H9 (cell line): ENCODE measurements around the gene VSTM4. TPM values are rescaled to one million over a fixed set of nuclear protein-coding genes. Genes with fewer than 3 reads are reported as not detected.

Source experiments
- DNase-seq: peaks from one replicate; pipeline ENCODE4 v3.0.0-alpha.2; 2017
- H2AFZ ChIP-seq: one replicate; pipeline ENCODE4 v1.6.1; 2013; ENCODE audit warnings: mild to moderate bottlenecking, low read length, control low read depth, moderate library complexity
- H2AK5ac ChIP-seq: 2 replicates; pipeline ENCODE4 v1.6.1; 2013; ENCODE audit warnings: low read length, control low read depth, mixed read lengths; ENCODE audit not compliant: insufficient read length
- H2BK120ac ChIP-seq: one replicate; pipeline ENCODE4 v1.6.1; 2013; ENCODE audit warnings: low read depth, mild to moderate bottlenecking, low read length, control low read depth, inconsistent platforms; ENCODE audit not compliant: poor library complexity, severe bottlenecking
- H2BK12ac ChIP-seq: 2 replicates; pipeline ENCODE4 v1.6.1; 2013; ENCODE audit warnings: low read length, control low read depth, mixed read lengths, low read depth; ENCODE audit not compliant: insufficient read length
- H2BK15ac ChIP-seq: 2 replicates; pipeline ENCODE4 v1.6.1; 2013; ENCODE audit warnings: low read depth, low read length, control low read depth
- H2BK20ac ChIP-seq: one replicate; pipeline ENCODE4 v1.6.1; 2013; ENCODE audit warnings: low read depth, mild to moderate bottlenecking, low read length, control low read depth, inconsistent platforms; ENCODE audit not compliant: poor library complexity, severe bottlenecking
- H2BK5ac ChIP-seq: 2 replicates; pipeline ENCODE4 v1.6.1; 2013; ENCODE audit warnings: low read length, control low read depth, mixed read lengths; ENCODE audit not compliant: insufficient read length
- H3K14ac ChIP-seq: 2 replicates; pipeline ENCODE4 v1.6.1; 2013; ENCODE audit warnings: low read length, control low read depth; ENCODE audit not compliant: insufficient read depth
- H3K18ac ChIP-seq: 2 replicates; pipeline ENCODE4 v1.6.1; 2013; ENCODE audit warnings: low read depth, mild to moderate bottlenecking, mixed read lengths, low read length, control low read depth; ENCODE audit not compliant: insufficient read length
- H3K23ac ChIP-seq: 2 replicates; pipeline ENCODE4 v1.6.1; 2013; ENCODE audit warnings: low read length, control low read depth, mixed read lengths, low read depth; ENCODE audit not compliant: insufficient read length
- H3K23me2 ChIP-seq: 2 replicates; pipeline ENCODE4 v1.6.1; 2013; ENCODE audit warnings: low read depth, mild to moderate bottlenecking, mixed read lengths, low read length, control low read depth; ENCODE audit not compliant: insufficient read length, poor library complexity, severe bottlenecking
- H3K27ac ChIP-seq: 2 replicates; pipeline ENCODE4 v1.5.1; 2013; ENCODE audit warnings: low read length, control low read depth, mixed read lengths, low read depth; ENCODE audit not compliant: insufficient read length
- H3K27me3 ChIP-seq: 2 replicates; pipeline ENCODE4 v1.6.1; 2013; ENCODE audit warnings: low read length, control low read depth, inconsistent platforms; ENCODE audit not compliant: insufficient read depth
- H3K4ac ChIP-seq: 2 replicates; pipeline ENCODE4 v1.6.1; 2013; ENCODE audit warnings: low read depth, mild to moderate bottlenecking, control low read depth, inconsistent platforms, low read length, moderate library complexity
- H3K4me1 ChIP-seq: 2 replicates; pipeline ENCODE4 v1.6.1; 2013; ENCODE audit warnings: low read length, control low read depth, inconsistent platforms; ENCODE audit not compliant: insufficient read depth
- H3K4me2 ChIP-seq: 2 replicates; pipeline ENCODE4 v1.6.1; 2013; ENCODE audit warnings: low read length, control low read depth, mixed read lengths; ENCODE audit not compliant: insufficient read length, insufficient read depth
- H3K56ac ChIP-seq: 2 replicates; pipeline ENCODE4 v1.6.1; 2013; ENCODE audit warnings: low read depth, mild to moderate bottlenecking, mixed read lengths, low read length, control low read depth; ENCODE audit not compliant: insufficient read length
- H3K79me1 ChIP-seq: 2 replicates; pipeline ENCODE4 v1.6.1; 2013; ENCODE audit warnings: low read depth, mild to moderate bottlenecking, moderate library complexity, low read length, control low read depth, inconsistent platforms; ENCODE audit not compliant: insufficient read depth, poor library complexity, severe bottlenecking
- H3K79me2 ChIP-seq: 2 replicates; pipeline ENCODE4 v1.6.1; 2013; ENCODE audit warnings: low read length, control low read depth, inconsistent platforms; ENCODE audit not compliant: insufficient read depth
- H3K9ac ChIP-seq: 2 replicates; pipeline ENCODE4 v1.6.1; 2013; ENCODE audit warnings: low read length, control low read depth, mixed read lengths; ENCODE audit not compliant: insufficient read length; ENCODE audit errors: extremely low read depth
- H3K9me3 ChIP-seq: one replicate; pipeline ENCODE4 v1.6.1; 2013; ENCODE audit warnings: low read depth, low read length, inconsistent platforms; ENCODE audit not compliant: control insufficient read depth
- H3T11ph ChIP-seq: one replicate; pipeline ENCODE4 v1.6.1; 2013; ENCODE audit warnings: mild to moderate bottlenecking, low read length, control low read depth, inconsistent platforms
- H4K20me1 ChIP-seq: one replicate; pipeline ENCODE4 v1.6.1; 2013; ENCODE audit not compliant: control insufficient read depth, insufficient read length, insufficient read depth
- H4K5ac ChIP-seq: 2 replicates; pipeline ENCODE4 v1.6.1; 2013; ENCODE audit warnings: low read depth, mild to moderate bottlenecking, mixed read lengths, low read length, control low read depth; ENCODE audit not compliant: insufficient read length
- H4K8ac ChIP-seq: replicated peaks from 2 replicates; pipeline ENCODE4 v1.6.1; 2013; ENCODE audit warnings: low read length, control low read depth, mixed read lengths, low read depth; ENCODE audit not compliant: insufficient read length
- H4K91ac ChIP-seq: 2 replicates; pipeline ENCODE4 v1.6.1; 2013; ENCODE audit warnings: low read depth, mild to moderate bottlenecking, moderate library complexity, mixed read lengths, low read length, control low read depth; ENCODE audit not compliant: insufficient read length
- H3K27ac Mint-ChIP-seq, 3 experiments: 2 replicates in 2 of 3; 3 replicates in 1 of 3; pipeline ENCODE4 v1.8.0; 2020 to 2021; ENCODE audit warnings: mixed read lengths in 3 of 3, mild to moderate bottlenecking in 1 of 3, moderate library complexity in 1 of 3
- H3K27me3 Mint-ChIP-seq: 2 replicates; pipeline ENCODE4 v1.8.0; 2021; ENCODE audit warnings: low read depth, mild to moderate bottlenecking, moderate library complexity, mixed read lengths
- H3K36me3 Mint-ChIP-seq, 3 experiments: 2 replicates in 2 of 3; 3 replicates in 1 of 3; pipeline ENCODE4 v1.8.0; 2020 to 2021; ENCODE audit warnings: low read depth in 3 of 3, mixed read lengths in 3 of 3; ENCODE audit not compliant: insufficient read depth in 1 of 3
- H3K4me1 Mint-ChIP-seq, 2 experiments: 2 replicates each; pipeline ENCODE4 v1.8.0; 2020; ENCODE audit warnings: mixed read lengths in 2 of 2
- H3K4me3 Mint-ChIP-seq, 2 experiments: 2 replicates in 1 of 2; 3 replicates in 1 of 2; pipeline ENCODE4 v1.8.0; 2020 to 2021; ENCODE audit warnings: mild to moderate bottlenecking in 2 of 2, mixed read lengths in 2 of 2, moderate library complexity in 1 of 2
- H3K9me3 Mint-ChIP-seq, 2 experiments: 2 replicates in 1 of 2; 3 replicates in 1 of 2; pipeline ENCODE4 v1.8.0; 2020; ENCODE audit warnings: mild to moderate bottlenecking in 2 of 2, mixed read lengths in 2 of 2, moderate library complexity in 1 of 2
- WGBS: extraction: QIAGEN DNeasy Blood & Tissue Kit; methylation state at CpG from one replicate; pipeline ENCODE4 v1.1.7; 2013; ENCODE audit warnings: missing lambda C conversion rate, low lambda C conversion rate, mixed read lengths; ENCODE audit not compliant: insufficient read length; ENCODE audit errors: extremely low coverage; 5-methylcytosine and 5-hydroxymethylcytosine counted together
- total RNA-seq: library from RNA; stranded (reverse); gene quantifications from 2 replicates; pipeline ENCODE4 v1.2.1, GENCODE V29; 2021
- TF ChIP-seq, protein P1 (sequence below): fragments of 200-600 bp; sonication (generic); conservative IDR thresholded peaks from 3 replicates; pipeline ENCODE4 v1.8.0; 2021; ENCODE audit warnings: antibody characterized with exemption, mild to moderate bottlenecking

VSTM4 gene
- total RNA-seq, 1 experiment from 2014 or later = 0.44 TPM

GRCh38 chr10:49136525-49136924 lies 21.2 kb upstream of the VSTM4 start:
- no peaks in the 10 kb centered on the region; a peak in 1 of 7 replicates for H3K36me3 Mint-ChIP-seq
- H3K4me1 Mint-ChIP-seq = peaks cover 9 to 17% of the 10 kb centered on the region in 2 experiments
- no peak overlapping the region for H3K27ac ChIP-seq
- no peaks in the 10 kb centered on the region for H3K79me2 ChIP-seq
- no peak overlapping the region for H4K91ac ChIP-seq
- no peaks in the 10 kb centered on the region for H3K9me3 ChIP-seq
- no peaks in the 10 kb centered on the region; the same call in 1 of the 2 replicates for H3K4me1 ChIP-seq
- H3K4ac ChIP-seq = no peak overlapping the region
- H2AK5ac ChIP-seq = no peak overlapping the region
- H3T11ph ChIP-seq = no peak overlapping the region
- H3K27me3 Mint-ChIP-seq = peaks cover 2% of the 10 kb centered on the region; the same call in 1 of the 2 replicates
- peaks cover 0 to 2% of the 10 kb centered on the region in 2 experiments; a peak in 2 of 5 replicates for H3K9me3 Mint-ChIP-seq
- no peak overlapping the region for H3K4me3 Mint-ChIP-seq
- no peaks in the 10 kb centered on the region for H3K23me2 ChIP-seq
- H3K14ac ChIP-seq = no peak overlapping the region
- H3K27me3 ChIP-seq = no peaks in the 10 kb centered on the region
- DNase-seq = no peak
- TF ChIP-seq, protein P1, sequence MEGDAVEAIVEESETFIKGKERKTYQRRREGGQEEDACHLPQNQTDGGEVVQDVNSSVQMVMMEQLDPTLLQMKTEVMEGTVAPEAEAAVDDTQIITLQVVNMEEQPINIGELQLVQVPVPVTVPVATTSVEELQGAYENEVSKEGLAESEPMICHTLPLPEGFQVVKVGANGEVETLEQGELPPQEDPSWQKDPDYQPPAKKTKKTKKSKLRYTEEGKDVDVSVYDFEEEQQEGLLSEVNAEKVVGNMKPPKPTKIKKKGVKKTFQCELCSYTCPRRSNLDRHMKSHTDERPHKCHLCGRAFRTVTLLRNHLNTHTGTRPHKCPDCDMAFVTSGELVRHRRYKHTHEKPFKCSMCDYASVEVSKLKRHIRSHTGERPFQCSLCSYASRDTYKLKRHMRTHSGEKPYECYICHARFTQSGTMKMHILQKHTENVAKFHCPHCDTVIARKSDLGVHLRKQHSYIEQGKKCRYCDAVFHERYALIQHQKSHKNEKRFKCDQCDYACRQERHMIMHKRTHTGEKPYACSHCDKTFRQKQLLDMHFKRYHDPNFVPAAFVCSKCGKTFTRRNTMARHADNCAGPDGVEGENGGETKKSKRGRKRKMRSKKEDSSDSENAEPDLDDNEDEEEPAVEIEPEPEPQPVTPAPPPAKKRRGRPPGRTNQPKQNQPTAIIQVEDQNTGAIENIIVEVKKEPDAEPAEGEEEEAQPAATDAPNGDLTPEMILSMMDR = no peak
- no peak overlapping the region for H2BK12ac ChIP-seq
- H2BK120ac ChIP-seq = no peak overlapping the region
- no peak overlapping the region for H3K9ac ChIP-seq
- H2BK15ac ChIP-seq = no peak overlapping the region
- H2AFZ ChIP-seq = no peak overlapping the region
- no CpG with 5 or more reads among the region's 1 CpG for WGBS
- no peak overlapping the region for H2BK20ac ChIP-seq
- no peak overlapping the region for H3K23ac ChIP-seq
- H4K8ac ChIP-seq = no peak overlapping the region
- H3K27ac Mint-ChIP-seq = no peak overlapping the region
- H3K18ac ChIP-seq = no peak overlapping the region
- no peak overlapping the region for H4K5ac ChIP-seq
- no peaks in the 10 kb centered on the region for H4K20me1 ChIP-seq
- H2BK5ac ChIP-seq = no peak overlapping the region
- H3K4me2 ChIP-seq = no peak overlapping the region
- H3K79me1 ChIP-seq = no peaks in the 10 kb centered on the region
- H3K56ac ChIP-seq = no peak overlapping the region
